Islet precursor cell (in vitro differentiated cells): Measurements from ENCODE around the gene CBFA2T2.
"Not testable (repeated sequence)": the region's sequence is repeated elsewhere in the genome, so short reads cannot be mapped to it uniquely, and the experiment has no call there.

ENCODE experiments used
- DNase-seq: peaks from one replicate; pipeline ENCODE4 v3.0.0-alpha.2; 2018

The CBFA2T2 gene

GRCh38 chr20:33553516-33553915, 63.6 kb downstream of the CBFA2T2 start:
- no peak for DNase-seq

- DNase-seq = no peak
Observed at GRCh38 chr20:33554914-33555420, 65.1 kb downstream of the CBFA2T2 start.

- no peak for DNase-seq
Observed at GRCh38 chr20:33555755-33556154, 65.9 kb downstream of the CBFA2T2 start.

GRCh38 chr20:33556246-33556645, 66.3 kb downstream of the CBFA2T2 start:
- DNase-seq = no peak

- no peak for DNase-seq
Observed at GRCh38 chr20:33558348-33559144, 68.7 kb downstream of the CBFA2T2 start.

GRCh38 chr20:33559212-33559611, 69.3 kb downstream of the CBFA2T2 start:
- no peak for DNase-seq

GRCh38 chr20:33560026-33560425, 70.1 kb downstream of the CBFA2T2 start:
- DNase-seq = no peak

- DNase-seq = not testable (repeated sequence)
Observed at GRCh38 chr20:33561053-33561452, 71.2 kb downstream of the CBFA2T2 start.

- peak; percentile 82 for DNase-seq
Observed at GRCh38 chr20:33561692-33562601, 72.1 kb downstream of the CBFA2T2 start.

- no peak for DNase-seq
Observed at GRCh38 chr20:33563788-33564187, 73.9 kb downstream of the CBFA2T2 start.

- no peak for DNase-seq
Observed at GRCh38 chr20:33566781-33567603, 77.1 kb downstream of the CBFA2T2 start.

- DNase-seq = no peak
Observed at GRCh38 chr20:33567949-33568348, 78.1 kb downstream of the CBFA2T2 start.

GRCh38 chr20:33568378-33568777, 78.5 kb downstream of the CBFA2T2 start:
- DNase-seq = peak; percentile 70

- no peak for DNase-seq
Observed at GRCh38 chr20:33568868-33569801, 79.2 kb downstream of the CBFA2T2 start.

- peak; percentile 58 for DNase-seq
Observed at GRCh38 chr20:33569802-33570391, 80.0 kb downstream of the CBFA2T2 start.

- no peak for DNase-seq
Observed at GRCh38 chr20:33570743-33571142, 80.8 kb downstream of the CBFA2T2 start.

- not testable (repeated sequence) for DNase-seq
Observed at GRCh38 chr20:33573268-33573667, 83.4 kb downstream of the CBFA2T2 start.

- DNase-seq = no peak
Observed at GRCh38 chr20:33575282-33575681, 85.4 kb downstream of the CBFA2T2 start.

- no peak for DNase-seq
Observed at GRCh38 chr20:33576432-33577125, 86.7 kb downstream of the CBFA2T2 start.

- DNase-seq = no peak
Observed at GRCh38 chr20:33578510-33578909, 88.6 kb downstream of the CBFA2T2 start.
